Trophoblast cell (in vitro differentiated cells and primary cell): ENCODE data around the gene PDGFC.

Source experiments
- DNase-seq, 2 donors: peaks; one replicate each; pipeline ENCODE4 v3.0.0-alpha.2; 2016
- H2AFZ ChIP-seq: 2 replicates; pipeline ENCODE4 v1.6.1; 2013; ENCODE audit warnings: low read length, moderate library complexity, mild to moderate bottlenecking; ENCODE audit not compliant: insufficient read depth, poor library complexity
- H2AK5ac ChIP-seq: 2 replicates; pipeline ENCODE4 v1.6.1; 2013; ENCODE audit warnings: mild to moderate bottlenecking, low read length
- H2BK120ac ChIP-seq: 2 replicates; pipeline ENCODE4 v1.6.1; 2013; ENCODE audit warnings: low read length, mild to moderate bottlenecking, moderate library complexity; ENCODE audit not compliant: insufficient read depth, poor library complexity
- H2BK12ac ChIP-seq: 2 replicates; pipeline ENCODE4 v1.6.1; 2013; ENCODE audit warnings: mild to moderate bottlenecking, low read length, moderate library complexity
- H2BK5ac ChIP-seq: 2 replicates; pipeline ENCODE4 v1.6.1; 2013; ENCODE audit warnings: low read length, low read depth, moderate library complexity, mild to moderate bottlenecking; ENCODE audit not compliant: poor library complexity
- H3K14ac ChIP-seq: 2 replicates; pipeline ENCODE4 v1.6.1; 2013; ENCODE audit warnings: mild to moderate bottlenecking, low read length
- H3K18ac ChIP-seq: 2 replicates; pipeline ENCODE4 v1.6.1; 2013; ENCODE audit warnings: mild to moderate bottlenecking, low read length
- H3K23ac ChIP-seq: 2 replicates; pipeline ENCODE4 v1.6.1; 2013; ENCODE audit warnings: low read length
- H3K27ac ChIP-seq: 2 replicates; pipeline ENCODE4 v1.5.1; 2013; ENCODE audit warnings: low read depth, mild to moderate bottlenecking, inconsistent platforms, low read length, moderate library complexity
- H3K27me3 ChIP-seq: 2 replicates; pipeline ENCODE4 v1.6.1; 2013; ENCODE audit warnings: inconsistent platforms, mild to moderate bottlenecking, low read length, moderate library complexity; ENCODE audit not compliant: insufficient read depth
- H3K36me3 ChIP-seq, 2 experiments: 1 replicate in 1 of 2; 2 replicates in 1 of 2; pipeline ENCODE4 v1.6.1; 2013; ENCODE audit warnings: low read length in 2 of 2, mild to moderate bottlenecking in 2 of 2, moderate library complexity in 1 of 2; ENCODE audit not compliant: insufficient read depth in 2 of 2, control insufficient read depth in 1 of 2
- H3K4ac ChIP-seq: 2 replicates; pipeline ENCODE4 v1.6.1; 2013; ENCODE audit warnings: low read depth, mild to moderate bottlenecking, low read length, moderate library complexity
- H3K4me1 ChIP-seq, 2 experiments: 1 replicate in 1 of 2; 2 replicates in 1 of 2; pipeline ENCODE4 v1.6.1; 2013; ENCODE audit warnings: low read length in 2 of 2, mild to moderate bottlenecking in 2 of 2, moderate library complexity in 1 of 2; ENCODE audit not compliant: insufficient read depth in 2 of 2, control insufficient read depth in 1 of 2
- H3K4me2 ChIP-seq: 2 replicates; pipeline ENCODE4 v1.6.1; 2013; ENCODE audit warnings: inconsistent platforms, mild to moderate bottlenecking, low read length, moderate library complexity
- H3K4me3 ChIP-seq: 2 replicates; pipeline ENCODE4 v1.5.1; 2013; ENCODE audit warnings: mild to moderate bottlenecking, low read depth, low read length, inconsistent platforms
- H3K79me1 ChIP-seq: one replicate; pipeline ENCODE4 v1.6.1; 2013; ENCODE audit warnings: low read length
- H3K79me2 ChIP-seq: 2 replicates; pipeline ENCODE4 v1.6.1; 2013; ENCODE audit warnings: low read length, mild to moderate bottlenecking; ENCODE audit not compliant: control insufficient read depth, insufficient read depth, poor library complexity
- H3K9ac ChIP-seq: 2 replicates; pipeline ENCODE4 v1.6.1; 2013; ENCODE audit warnings: mild to moderate bottlenecking, low read length
- H3K9me3 ChIP-seq: 2 replicates; pipeline ENCODE4 v1.6.1; 2013; ENCODE audit warnings: low read depth, mild to moderate bottlenecking, control low read depth, inconsistent platforms, low read length; ENCODE audit not compliant: insufficient read depth
- H4K12ac ChIP-seq: 2 replicates; pipeline ENCODE4 v1.6.1; 2013; ENCODE audit warnings: low read depth, mild to moderate bottlenecking, low read length, moderate library complexity
- H4K8ac ChIP-seq: 2 replicates; pipeline ENCODE4 v1.6.1; 2013; ENCODE audit warnings: low read depth, mild to moderate bottlenecking, low read length, moderate library complexity
- H4K91ac ChIP-seq: one replicate; pipeline ENCODE4 v1.6.1; 2013; ENCODE audit warnings: low read depth, mild to moderate bottlenecking, low read length, moderate library complexity
- WGBS: extraction: QIAGEN DNeasy Blood & Tissue Kit; methylation state at CpG from one replicate; pipeline ENCODE4 v1.1.7; 2013; ENCODE audit warnings: missing lambda C conversion rate; ENCODE audit not compliant: insufficient read length, insufficient coverage; ENCODE audit errors: extremely low coverage; 5-methylcytosine and 5-hydroxymethylcytosine counted together

PDGFC gene

GRCh38 chr4:157013656-157014055 lies 42.1 kb upstream of the PDGFC start:
- Histone ChIP-seq H2BK120ac (no peak overlapping the region), H3K79me2 (peaks cover 1% of the 10 kb centered on the region), H3K4ac (no peak overlapping the region), H3K18ac (no peak overlapping the region), H4K8ac (no peak overlapping the region), H3K36me3 (no peaks in the 10 kb centered on the region), H3K4me3 (no peak overlapping the region), H3K14ac (no peak overlapping the region), H2AK5ac (no peak overlapping the region), H3K4me1 (peaks cover 2 to 5% of the 10 kb centered on the region in 2 experiments), H3K23ac (no peak overlapping the region), H3K4me2 (no peak overlapping the region), H3K9ac (no peak overlapping the region), H2AFZ (no peak overlapping the region), H4K91ac (no peak overlapping the region), H4K12ac (no peak overlapping the region), H3K27me3 (no peaks in the 10 kb centered on the region), H3K79me1 (peaks cover 1% of the 10 kb centered on the region), H2BK12ac (no peak overlapping the region), H3K9me3 (no peaks in the 10 kb centered on the region), H3K27ac (no peak overlapping the region), H2BK5ac (no peak overlapping the region)
- no CpG with 5 or more reads among the region's 4 CpGs for WGBS
- DNase-seq, result peak in 1 of 2 donors; percentile 41

GRCh38 chr4:157012781-157013180 lies 41.2 kb upstream of the PDGFC start:
- Histone ChIP-seq H2AK5ac (no peak overlapping the region), H2AFZ (no peak overlapping the region), H4K8ac (no peak overlapping the region), H3K4me1 (peaks cover 2 to 5% of the 10 kb centered on the region in 2 experiments), H3K18ac (no peak overlapping the region), H3K4me2 (no peak overlapping the region), H3K9me3 (no peaks in the 10 kb centered on the region), H3K23ac (no peak overlapping the region), H3K9ac (no peak overlapping the region), H4K91ac (no peak overlapping the region), H3K79me1 (peaks cover 1% of the 10 kb centered on the region), H4K12ac (no peak overlapping the region), H3K27me3 (no peaks in the 10 kb centered on the region), H2BK5ac (peak overlapping the region; percentile 76), H3K4me3 (no peak overlapping the region), H2BK12ac (no peak overlapping the region), H3K14ac (no peak overlapping the region), H2BK120ac (no peak overlapping the region), H3K27ac (no peak overlapping the region), H3K79me2 (peaks cover 1% of the 10 kb centered on the region), H3K4ac (no peak overlapping the region), H3K36me3 (no peaks in the 10 kb centered on the region)
- DNase-seq, result peak; percentile 69 to 99
- no CpG with 5 or more reads among the region's 2 CpGs for WGBS

- Histone ChIP-seq H3K4ac (no peak overlapping the region), H3K23ac (no peak overlapping the region), H3K9ac (no peak overlapping the region), H2BK120ac (no peak overlapping the region), H4K8ac (no peak overlapping the region), H3K79me2 (peaks cover 1% of the 10 kb centered on the region), H3K4me2 (no peak overlapping the region), H3K27ac (no peak overlapping the region), H4K12ac (no peak overlapping the region), H2AFZ (no peak overlapping the region), H3K4me1 (peaks cover 2 to 5% of the 10 kb centered on the region in 2 experiments), H2BK12ac (no peak overlapping the region), H3K14ac (no peak overlapping the region), H4K91ac (no peak overlapping the region), H3K79me1 (peaks cover 1% of the 10 kb centered on the region), H2AK5ac (no peak overlapping the region), H3K27me3 (no peaks in the 10 kb centered on the region), H3K18ac (no peak overlapping the region), H2BK5ac (peak overlapping the region; percentile 76), H3K4me3 (no peak overlapping the region), H3K36me3 (no peaks in the 10 kb centered on the region), H3K9me3 (no peaks in the 10 kb centered on the region)
- peak in 1 of 2 donors; percentile 47 for DNase-seq
Observed at GRCh38 chr4:157012296-157012695, 40.7 kb upstream of the PDGFC start.

- Histone ChIP-seq H3K14ac (no peak overlapping the region), H3K23ac (no peak overlapping the region)
Observed at GRCh38 chr4:157010630-157011029, 39.0 kb upstream of the PDGFC start.

More at GRCh38 chr4:157010630-157011029, 39.0 kb upstream of the PDGFC start:
- Histone ChIP-seq H3K4ac (no peak overlapping the region), H3K27me3 (no peaks in the 10 kb centered on the region), H3K18ac (no peak overlapping the region), H3K9ac (no peak overlapping the region), H3K79me2 (peaks cover 1% of the 10 kb centered on the region), H2BK120ac (no peak overlapping the region), H3K9me3 (no peaks in the 10 kb centered on the region), H2BK5ac (no peak overlapping the region), H3K4me3 (no peak overlapping the region), H3K4me1 (peaks cover 2 to 5% of the 10 kb centered on the region in 2 experiments), H2AFZ (no peak overlapping the region), H2BK12ac (no peak overlapping the region), H4K8ac (no peak overlapping the region), H3K36me3 (no peaks in the 10 kb centered on the region), H4K12ac (no peak overlapping the region), H3K27ac (no peak overlapping the region), H3K79me1 (peaks cover 1% of the 10 kb centered on the region), H3K4me2 (no peak overlapping the region), H4K91ac (no peak overlapping the region), H2AK5ac (no peak overlapping the region)
- WGBS, result no CpG with 5 or more reads among the region's 2 CpGs
- no peak for DNase-seq
